ENCODE measurements around the gene SLAMF1.

DNA sequence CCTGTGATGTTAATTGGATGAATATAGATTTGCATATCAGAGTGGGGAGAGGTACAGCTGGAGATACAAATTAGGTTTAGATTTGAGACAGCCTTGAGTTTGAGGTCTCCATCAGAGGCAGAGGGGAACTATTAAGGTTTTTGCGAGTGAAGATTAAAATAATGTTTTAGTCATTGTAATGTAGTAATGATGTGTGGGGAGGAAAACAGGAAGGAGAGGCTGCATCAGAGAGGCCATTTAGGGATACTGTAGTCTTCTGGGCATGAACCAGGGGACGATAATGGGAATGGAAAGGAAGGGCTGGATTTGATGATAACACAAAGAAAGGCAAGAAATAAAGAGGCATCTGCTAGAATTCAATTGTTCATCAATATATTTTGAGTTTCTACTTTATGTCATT is 77.0 kb downstream of the SLAMF1 start:
- TF ChIP-seq, protein P1, sequence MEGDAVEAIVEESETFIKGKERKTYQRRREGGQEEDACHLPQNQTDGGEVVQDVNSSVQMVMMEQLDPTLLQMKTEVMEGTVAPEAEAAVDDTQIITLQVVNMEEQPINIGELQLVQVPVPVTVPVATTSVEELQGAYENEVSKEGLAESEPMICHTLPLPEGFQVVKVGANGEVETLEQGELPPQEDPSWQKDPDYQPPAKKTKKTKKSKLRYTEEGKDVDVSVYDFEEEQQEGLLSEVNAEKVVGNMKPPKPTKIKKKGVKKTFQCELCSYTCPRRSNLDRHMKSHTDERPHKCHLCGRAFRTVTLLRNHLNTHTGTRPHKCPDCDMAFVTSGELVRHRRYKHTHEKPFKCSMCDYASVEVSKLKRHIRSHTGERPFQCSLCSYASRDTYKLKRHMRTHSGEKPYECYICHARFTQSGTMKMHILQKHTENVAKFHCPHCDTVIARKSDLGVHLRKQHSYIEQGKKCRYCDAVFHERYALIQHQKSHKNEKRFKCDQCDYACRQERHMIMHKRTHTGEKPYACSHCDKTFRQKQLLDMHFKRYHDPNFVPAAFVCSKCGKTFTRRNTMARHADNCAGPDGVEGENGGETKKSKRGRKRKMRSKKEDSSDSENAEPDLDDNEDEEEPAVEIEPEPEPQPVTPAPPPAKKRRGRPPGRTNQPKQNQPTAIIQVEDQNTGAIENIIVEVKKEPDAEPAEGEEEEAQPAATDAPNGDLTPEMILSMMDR (IDR thresholded peaks at IDR 0.05), result no peak
- TF ChIP-seq POLR2A (IDR thresholded peaks at IDR 0.05), result no peak
